SH-SY5Y (cell line): Measurements from ENCODE around the gene PLEKHM1.

ENCODE experiments used
- GATA2 ChIP-seq: IDR thresholded peaks from 2 replicates; pipeline ENCODE4 v1.6.1; 2011; ENCODE audit warnings: mild to moderate bottlenecking, low read depth, low read length
- GATA3 ChIP-seq: IDR thresholded peaks from 2 replicates; pipeline ENCODE4 v1.6.1; 2011; ENCODE audit warnings: low read depth, mild to moderate bottlenecking, low read length, moderate library complexity

DNA sequence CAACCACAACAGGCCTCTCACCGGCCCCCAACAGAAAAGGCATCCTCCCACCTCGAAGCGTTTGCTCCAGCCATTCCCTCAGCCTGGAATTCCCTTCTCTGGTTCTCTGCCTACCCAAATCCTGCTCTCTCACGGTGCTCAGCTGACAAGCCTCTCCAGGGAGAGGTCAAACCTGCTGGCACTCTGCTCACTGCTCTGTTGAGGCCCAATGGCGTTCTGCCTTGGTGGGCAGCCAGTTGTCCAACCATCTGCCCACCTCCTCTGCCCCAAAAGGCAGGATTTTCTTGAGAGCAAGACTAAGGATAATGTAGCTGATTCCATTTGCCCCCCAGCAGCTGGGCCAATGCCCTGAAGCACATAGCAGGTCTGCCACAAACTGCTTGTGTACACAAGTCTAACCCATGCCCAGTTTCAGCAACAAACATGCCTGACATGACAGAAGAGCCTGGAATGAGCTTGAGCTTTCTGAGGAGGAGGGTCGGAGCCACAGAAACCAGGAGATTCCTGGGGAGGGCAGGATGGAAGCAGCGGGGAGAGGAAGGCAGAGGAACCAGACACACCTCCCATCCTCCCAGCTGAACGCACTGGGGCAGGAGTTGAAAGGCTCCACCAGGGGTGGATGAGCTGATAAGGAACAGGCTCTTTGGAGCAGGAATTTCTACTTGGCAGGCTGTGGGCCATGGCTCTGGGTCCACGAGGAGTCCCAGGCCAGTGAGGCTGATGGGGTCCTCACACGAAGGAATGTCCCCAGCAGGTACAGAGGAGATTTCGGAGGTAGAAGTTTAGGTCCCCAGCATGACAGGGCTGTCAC is 81.7 kb downstream of the PLEKHM1 start:
- TF ChIP-seq GATA3, result no peak
- no peak for TF ChIP-seq GATA2
